Spinal cord (tissue), 10 donors: ENCODE measurements around the gene DUSP5. TPM values are rescaled to one million over a fixed set of nuclear protein-coding genes. Genes with fewer than 3 reads are reported as not detected.
A peak's percentile ranks its signal among the peaks of the same experiment; 100 is the strongest.

Source experiments
- DNase-seq, 6 donors: peaks; one replicate each; pipeline versions ENCODE4 v3.0.0 to v3.0.0-alpha.2; 2013 to 2015; ENCODE audit warnings: low spot score in 6 of 6, low read depth in 4 of 6
- H3K27ac ChIP-seq: one replicate; pipeline ENCODE4 v1.5.1; 2013; ENCODE audit warnings: low read depth, low read length, control low read depth
- H3K27me3 ChIP-seq: one replicate; pipeline ENCODE4 v1.6.1; 2013; ENCODE audit warnings: low read length; ENCODE audit not compliant: control insufficient read depth, insufficient read depth
- H3K36me3 ChIP-seq: one replicate; pipeline ENCODE4 v1.6.1; 2013; ENCODE audit warnings: low read length; ENCODE audit not compliant: control insufficient read depth, insufficient read depth
- H3K4me1 ChIP-seq: one replicate; pipeline ENCODE4 v1.6.1; 2013; ENCODE audit warnings: low read length; ENCODE audit not compliant: control insufficient read depth, insufficient read depth
- H3K4me3 ChIP-seq: one replicate; pipeline ENCODE4 v1.5.1; 2013; ENCODE audit warnings: low read depth, low read length, control low read depth
- H3K9me3 ChIP-seq: one replicate; pipeline ENCODE4 v1.6.1; 2013; ENCODE audit warnings: low read length; ENCODE audit not compliant: control insufficient read depth, insufficient read depth
- WGBS: methylation state at CpG from one replicate; pipeline ENCODE4 v1.1.5; 2013; ENCODE audit warnings: missing lambda C conversion rate; ENCODE audit not compliant: insufficient coverage; 5-methylcytosine and 5-hydroxymethylcytosine counted together
- long read RNA-seq, 4 donors: transcript quantifications; one replicate each; lab custom pipeline, GENCODE V29; 2026
- polyA plus RNA-seq, 2 donors: library from polyadenylated mRNA; unstranded; fragments of 120-200 nt; gene quantifications; one replicate each; pipeline ENCODE4 v1.2.1, GENCODE V29; 2013; ENCODE audit not compliant: insufficient read length in 2 of 2
- total RNA-seq, 2 donors: library from RNA; depleted of rRNA in 1 of 2; stranded (reverse); fragments of 120-200 nt in 1 of 2; fragments of >200 nt in 1 of 2; gene quantifications; one replicate each; pipeline versions ENCODE4 v1.2.3 to v1.2.4, GENCODE V29; 2013 to 2014
- donor health status: healthy.

DUSP5 gene
- total RNA-seq (10 to 100 TPM in 1 of 2 donors, 1 to 10 TPM in 1; 4.7 to 11.2 TPM), polyA plus RNA-seq (1 to 10 TPM; 5.3 to 6.4 TPM)
- long read RNA-seq, donor 1, transcript DUSP5-201 (4 exons, 2,557 nt): major isoform, 6 of 6 reads
- long read RNA-seq, donor 1, partial matches to known transcripts: 0 of 6 reads
- long read RNA-seq, donor 1, other reads (novel, unspliced or antisense): 0 of 6 reads
- long read RNA-seq, donor 2, partial matches to known transcripts: 0 of 1 reads
- long read RNA-seq, donor 2, other reads (novel, unspliced or antisense): 0 of 1 reads
- long read RNA-seq, donor 3, partial matches to known transcripts: 0 of 2 reads
- long read RNA-seq, donor 3, other reads (novel, unspliced or antisense): 0 of 2 reads
- long read RNA-seq, donor 4, transcript DUSP5-201 (4 exons, 2,557 nt): major isoform, 6 of 6 reads
- long read RNA-seq, donor 4, partial matches to known transcripts: 0 of 6 reads
- long read RNA-seq, donor 4, other reads (novel, unspliced or antisense): 0 of 6 reads

GRCh38 chr10:110497438-110498086 is at the start of gene DUSP5:
TSS of gene DUSP5 (plus strand) at chr10:110497907. CDS start at chr10:110498122, 215 bp downstream.
- H3K27me3 ChIP-seq: peaks cover 26% of the 10 kb centered on the region
- DNase-seq: peak; percentile 91 to 98 (median 94)
- under 1% methylated on average over 98 of the region's 98 CpGs for WGBS
- peak within 1 kb of the TSS; percentile 73 for H3K27ac ChIP-seq
- H3K4me1 ChIP-seq: peaks cover 41% of the 10 kb centered on the region
- H3K9me3 ChIP-seq: no peaks in the 10 kb centered on the region
- no peaks in the 10 kb centered on the region for H3K36me3 ChIP-seq
- H3K4me3 ChIP-seq: peak within 1 kb of the TSS; percentile 56

- H3K9me3 ChIP-seq: no peaks in the 10 kb centered on the region
Observed at GRCh38 chr10:110448682-110449418, 48.9 kb upstream of the DUSP5 start.

GRCh38 chr10:110455446-110455845 is 42.3 kb upstream of the DUSP5 start:
- no peaks in the 10 kb centered on the region for H3K27me3 ChIP-seq
- 38% methylated on average over 2 of the region's 3 CpGs for WGBS
- no peak overlapping the region for H3K4me3 ChIP-seq
- no peaks in the 10 kb centered on the region for H3K9me3 ChIP-seq
- H3K36me3 ChIP-seq: no peaks in the 10 kb centered on the region
- DNase-seq: no peak
- H3K4me1 ChIP-seq: peaks cover 18% of the 10 kb centered on the region
- no peak overlapping the region for H3K27ac ChIP-seq

More at GRCh38 chr10:110448682-110449418, 48.9 kb upstream of the DUSP5 start:
- Histone ChIP-seq H3K27me3 (no peaks in the 10 kb centered on the region), H3K4me1 (peaks cover 4% of the 10 kb centered on the region), H3K27ac (no peak overlapping the region), H3K36me3 (no peaks in the 10 kb centered on the region), H3K4me3 (no peak overlapping the region)
- WGBS: 67% methylated on average over 2 of the region's 3 CpGs
- DNase-seq: no peak

- WGBS: no CpG with 5 or more reads among the region's 1 CpG
- DNase-seq: no peak
Observed at GRCh38 chr10:110456046-110456445, 41.7 kb upstream of the DUSP5 start.

GRCh38 chr10:110456523-110457091 is 41.1 kb upstream of the DUSP5 start:
- H3K27me3 ChIP-seq: no peaks in the 10 kb centered on the region
- H3K27ac ChIP-seq: no peak overlapping the region
- WGBS: 100% methylated on average over 1 of the region's 3 CpGs
- no peak overlapping the region for H3K4me3 ChIP-seq
- H3K36me3 ChIP-seq: no peaks in the 10 kb centered on the region
- no peaks in the 10 kb centered on the region for H3K9me3 ChIP-seq
- peaks cover 27% of the 10 kb centered on the region for H3K4me1 ChIP-seq
- no peak for DNase-seq

More at GRCh38 chr10:110456046-110456445, 41.7 kb upstream of the DUSP5 start:
- Histone ChIP-seq H3K27me3 (no peaks in the 10 kb centered on the region), H3K4me3 (no peak overlapping the region), H3K9me3 (no peaks in the 10 kb centered on the region), H3K36me3 (no peaks in the 10 kb centered on the region), H3K27ac (no peak overlapping the region), H3K4me1 (peaks cover 23% of the 10 kb centered on the region)

GRCh38 chr10:110457851-110458250 is 39.9 kb upstream of the DUSP5 start:
- no peaks in the 10 kb centered on the region for H3K27me3 ChIP-seq
- no peak for DNase-seq
- no peaks in the 10 kb centered on the region for H3K9me3 ChIP-seq
- peaks cover 37% of the 10 kb centered on the region for H3K4me1 ChIP-seq
- no peak overlapping the region for H3K27ac ChIP-seq
- 78% methylated on average over 7 of the region's 9 CpGs for WGBS
- H3K4me3 ChIP-seq: no peak overlapping the region
- H3K36me3 ChIP-seq: no peaks in the 10 kb centered on the region

- no peaks in the 10 kb centered on the region for H3K36me3 ChIP-seq
- WGBS: 77% methylated on average over 7 of the region's 7 CpGs
- H3K27ac ChIP-seq: no peak overlapping the region
- H3K9me3 ChIP-seq: no peaks in the 10 kb centered on the region
- no peak overlapping the region for H3K4me3 ChIP-seq
- peaks cover 37% of the 10 kb centered on the region for H3K4me1 ChIP-seq
- H3K27me3 ChIP-seq: no peaks in the 10 kb centered on the region
- no peak for DNase-seq
Observed at GRCh38 chr10:110458266-110458920, 39.3 kb upstream of the DUSP5 start.

- H3K4me3 ChIP-seq: no peak overlapping the region
- no peaks in the 10 kb centered on the region for H3K36me3 ChIP-seq
- 92% methylated on average over 10 of the region's 10 CpGs for WGBS
- no peaks in the 10 kb centered on the region for H3K9me3 ChIP-seq
- H3K27ac ChIP-seq: no peak overlapping the region
- no peak for DNase-seq
- H3K4me1 ChIP-seq: peaks cover 41% of the 10 kb centered on the region
- H3K27me3 ChIP-seq: no peaks in the 10 kb centered on the region
Observed at GRCh38 chr10:110459600-110459999, 38.1 kb upstream of the DUSP5 start.
